Stimulated activated CD8-positive, alpha-beta memory T cell treated with anti-CD3 and anti-CD28 coated beads, Interleukin-12 subunit alpha, Interleukin-12 subunit beta, amount 100 ng/mL, for 24 hours (primary cell): ENCODE measurements around the gene EPB41L4B.

Source experiments
- DNase-seq: peaks from one replicate; pipeline ENCODE4 v3.0.0-alpha.2; 2020; ENCODE audit errors: extremely low read depth

EPB41L4B gene

GRCh38 chr9:109199676-109200075 is 121.2 kb downstream of the EPB41L4B start:
- DNase-seq: no peak

GRCh38 chr9:109198736-109199382 is 122.0 kb downstream of the EPB41L4B start:
- no peak for DNase-seq

GRCh38 chr9:109193974-109194556 is 126.8 kb downstream of the EPB41L4B start:
- DNase-seq: no peak

- no peak for DNase-seq
These were observed 128.0 kb downstream of the EPB41L4B start for GRCh38 chr9:109192732-109193361.

DNA sequence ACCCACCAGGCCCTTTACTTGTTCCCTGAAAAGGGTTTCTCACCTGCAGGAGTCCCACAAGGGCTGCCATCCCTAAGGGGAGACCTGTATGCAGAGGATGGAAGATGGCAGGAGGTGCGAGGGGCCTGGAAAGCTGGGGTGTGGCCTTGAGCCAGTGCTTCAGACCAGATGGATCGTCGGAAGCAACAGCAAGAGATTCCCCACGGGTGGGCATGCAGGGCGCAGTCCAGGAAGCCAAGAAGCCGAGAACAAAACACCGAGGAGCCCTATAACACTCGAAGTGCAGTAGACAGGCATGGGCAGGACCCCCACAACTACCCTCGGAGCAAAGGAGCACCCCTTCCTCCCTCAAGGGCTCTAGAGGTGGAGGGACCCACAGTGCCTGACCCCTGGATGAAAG is 129.1 kb downstream of the EPB41L4B start:
- DNase-seq: no peak

DNA sequence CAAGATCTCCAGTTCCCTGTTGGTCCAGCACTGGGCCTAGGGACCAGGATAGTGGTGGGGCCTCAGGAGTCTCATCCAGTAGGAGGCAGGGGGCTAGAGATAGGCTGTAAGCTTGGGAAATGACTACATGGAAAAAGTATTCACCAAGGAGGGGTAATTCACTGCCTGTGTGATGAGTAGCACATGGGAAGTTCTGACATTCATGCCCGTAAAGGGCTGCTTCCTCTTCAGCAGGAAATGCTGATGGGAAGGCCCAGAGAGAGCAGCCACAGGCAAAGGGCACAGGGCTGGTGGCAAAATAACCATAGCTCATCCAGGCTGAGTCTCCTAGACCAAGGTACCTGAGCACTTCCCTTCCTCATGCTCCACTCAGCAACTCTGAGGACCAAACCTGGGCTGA is 130.7 kb downstream of the EPB41L4B start:
- no peak for DNase-seq

DNA sequence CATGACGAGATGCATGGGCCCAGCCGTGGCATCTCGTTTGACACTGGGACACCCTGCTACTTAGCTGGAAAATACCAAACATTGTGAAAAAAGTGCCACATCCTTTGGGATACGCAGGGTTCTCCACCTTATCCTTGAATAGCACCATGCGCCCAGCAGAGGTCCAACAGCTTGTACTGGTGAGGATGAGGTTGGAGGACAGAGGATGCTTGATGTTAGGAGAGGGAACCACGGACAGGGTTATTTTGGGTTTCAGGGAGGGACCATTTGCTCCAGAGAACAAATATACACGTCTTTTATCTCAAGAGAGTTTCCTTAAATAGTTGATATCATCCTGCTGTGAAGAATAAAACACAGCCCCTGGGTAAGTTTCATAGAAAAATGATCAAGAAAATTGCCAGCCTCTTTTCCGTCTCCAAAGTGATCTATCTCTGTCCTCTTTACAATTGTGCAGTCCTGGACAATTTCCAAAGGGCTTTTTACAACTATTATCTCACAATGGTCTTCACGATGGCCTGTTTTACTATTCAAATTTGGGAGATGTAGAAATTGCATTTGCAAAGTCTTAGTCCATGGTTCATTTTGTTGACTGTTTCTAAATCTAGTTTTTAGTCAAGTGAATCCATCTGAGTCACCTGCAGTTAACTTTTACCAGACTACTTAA is 133.9 kb downstream of the EPB41L4B start:
- no peak for DNase-seq

DNA sequence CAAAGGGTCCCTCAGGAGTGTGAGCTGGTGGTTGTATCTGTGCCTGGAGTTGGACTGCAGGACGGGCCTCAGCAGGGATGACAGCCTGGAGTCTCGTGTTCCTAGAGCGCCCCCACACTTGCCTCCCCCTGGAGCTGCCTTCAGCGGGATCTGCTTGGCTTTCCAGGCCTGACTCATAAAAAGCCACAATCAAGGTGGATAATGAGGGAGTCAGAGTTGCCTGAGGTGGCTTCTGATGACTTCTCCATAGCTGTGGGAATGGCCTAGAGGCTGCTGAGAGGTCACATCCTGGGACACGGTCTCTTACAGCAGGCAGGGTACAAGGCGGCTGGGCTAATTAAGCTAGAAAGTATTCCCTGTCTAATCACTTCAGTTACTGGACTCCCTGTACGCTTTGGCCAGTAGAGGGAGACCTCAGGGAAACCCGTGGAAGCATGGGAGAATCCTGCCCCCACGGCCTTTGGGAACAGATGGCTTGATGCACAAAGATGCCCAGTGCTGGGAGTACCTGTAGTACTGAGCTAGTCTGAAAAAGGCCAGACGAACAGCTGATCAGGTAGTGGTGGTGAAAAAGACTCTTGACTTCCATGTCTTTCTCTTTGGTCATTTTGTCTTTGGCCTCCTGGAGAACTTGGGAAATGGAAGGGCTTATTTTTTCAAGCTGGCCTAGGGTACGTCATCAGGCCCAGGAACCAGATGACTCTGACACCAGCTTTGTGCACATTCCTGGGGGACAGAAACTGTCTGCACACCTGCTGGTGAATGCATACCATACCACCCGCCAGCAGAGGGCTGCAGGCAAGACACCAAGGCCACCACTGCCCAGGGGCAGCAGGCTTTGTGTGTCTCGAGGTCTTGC is 137.7 kb downstream of the EPB41L4B start:
- DNase-seq: no peak

GRCh38 chr9:109182550-109182939 is 138.3 kb downstream of the EPB41L4B start:
- no peak for DNase-seq

DNA sequence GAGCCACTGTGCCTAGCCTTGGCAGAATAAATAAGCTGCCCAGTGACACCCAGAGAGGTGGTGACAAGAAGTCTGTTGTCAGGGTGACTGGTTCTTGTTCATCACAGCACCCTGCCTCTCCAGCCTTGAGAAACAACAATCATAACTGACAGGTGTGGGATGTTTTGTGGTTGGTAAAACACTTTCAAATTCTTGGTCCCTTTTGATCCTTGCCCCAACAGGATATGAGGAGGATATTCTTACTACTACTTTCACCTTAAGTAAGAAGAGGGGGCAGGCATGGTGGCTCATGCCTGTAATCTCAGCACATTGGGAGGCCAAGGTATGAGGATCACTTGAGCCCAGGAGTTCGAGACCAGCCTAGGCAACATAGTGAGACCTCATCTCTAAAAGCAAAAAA is 139.6 kb downstream of the EPB41L4B start:
- no peak for DNase-seq

DNA sequence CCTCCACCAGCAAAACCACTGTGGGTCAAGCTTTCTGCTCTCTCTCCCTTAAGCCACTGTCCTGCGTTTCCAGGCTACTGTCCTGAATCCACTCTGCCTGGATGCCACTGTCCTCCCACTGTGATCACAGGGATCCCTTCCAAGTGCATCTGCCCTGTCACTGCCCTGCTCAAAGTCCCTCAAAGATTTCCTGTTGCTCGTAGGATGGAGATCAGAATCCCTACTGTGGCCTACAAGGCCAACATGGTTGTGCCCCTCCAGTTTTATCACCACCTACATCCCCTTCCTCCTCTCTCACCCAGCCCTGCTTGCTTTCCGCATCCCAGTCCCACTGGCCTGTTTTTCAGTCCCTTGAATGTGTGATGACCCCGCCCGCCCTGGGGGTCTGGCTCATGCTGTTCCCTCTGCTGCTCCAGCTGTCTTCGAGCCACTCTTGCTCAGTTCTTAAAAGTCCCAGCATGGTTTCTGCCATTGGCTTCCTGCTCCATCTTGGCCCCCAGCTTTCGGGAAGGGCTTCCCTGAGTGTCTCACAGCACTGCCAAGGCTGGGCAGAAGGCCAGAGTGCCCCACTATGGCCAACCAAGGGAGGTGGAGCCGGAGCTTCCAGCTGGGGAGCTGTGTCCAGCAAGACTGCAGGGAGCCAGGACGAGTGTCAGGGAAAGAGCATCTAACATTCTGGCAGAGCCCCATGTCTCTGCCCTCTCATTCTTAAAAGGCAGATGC is 140.9 kb downstream of the EPB41L4B start:
- no peak for DNase-seq

GRCh38 chr9:109176963-109177362 is 143.9 kb downstream of the EPB41L4B start:
- no peak for DNase-seq

DNA sequence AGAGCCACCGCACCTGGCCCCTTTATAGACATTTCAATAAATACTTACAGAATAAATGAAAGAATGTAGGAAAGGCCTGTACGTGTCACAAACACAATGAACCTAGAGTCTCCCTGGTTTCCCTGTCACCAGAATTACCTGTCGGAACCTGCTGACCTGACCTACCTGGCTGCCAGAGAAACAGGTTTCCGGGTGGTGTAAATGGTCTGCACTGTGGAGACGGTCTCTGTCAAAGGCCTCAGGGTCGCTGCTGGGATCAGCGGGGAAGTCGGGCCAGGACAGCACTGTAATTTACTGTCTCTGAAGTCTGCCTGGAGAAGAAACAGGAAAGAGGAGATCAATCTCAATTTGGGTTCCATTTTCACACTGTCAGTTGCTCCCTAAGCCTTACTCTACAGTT is 144.5 kb downstream of the EPB41L4B start:
- no peak for DNase-seq

- DNase-seq: no peak
These were observed 147.9 kb downstream of the EPB41L4B start for GRCh38 chr9:109172935-109173334.

DNA sequence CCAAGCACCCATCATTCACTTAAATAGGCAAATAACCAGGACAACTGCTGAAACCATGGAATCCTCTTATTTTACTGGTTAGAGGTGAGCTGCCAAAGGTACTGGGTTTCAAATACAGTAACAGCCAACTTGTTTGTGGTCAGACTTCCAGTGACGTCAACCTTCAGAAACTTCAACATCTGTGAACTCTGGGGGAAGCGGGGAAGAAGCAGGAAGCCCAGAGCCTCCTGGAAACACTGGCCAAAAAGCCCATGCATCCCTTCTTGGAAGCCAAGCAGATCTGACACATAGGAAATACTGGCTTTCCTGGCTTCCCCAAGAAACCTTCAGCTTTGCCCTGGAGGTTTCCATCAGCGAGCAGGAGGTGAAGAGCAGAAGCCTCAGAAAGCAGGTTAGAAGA is 148.9 kb downstream of the EPB41L4B start:
- no peak for DNase-seq

GRCh38 chr9:109168170-109168569 is 152.7 kb downstream of the EPB41L4B start:
- DNase-seq: no peak

GRCh38 chr9:109167716-109168115 is 153.1 kb downstream of the EPB41L4B start:
- DNase-seq: no peak

- DNase-seq: no peak
These were observed 153.9 kb downstream of the EPB41L4B start, which contains the start of gene FRRS1L for GRCh38 chr9:109166771-109167601. Gene FRRS1L, minus strand, starts transcription at chr9:109167249. Its CDS starts 111 bp downstream, at chr9:109167138.

DNA sequence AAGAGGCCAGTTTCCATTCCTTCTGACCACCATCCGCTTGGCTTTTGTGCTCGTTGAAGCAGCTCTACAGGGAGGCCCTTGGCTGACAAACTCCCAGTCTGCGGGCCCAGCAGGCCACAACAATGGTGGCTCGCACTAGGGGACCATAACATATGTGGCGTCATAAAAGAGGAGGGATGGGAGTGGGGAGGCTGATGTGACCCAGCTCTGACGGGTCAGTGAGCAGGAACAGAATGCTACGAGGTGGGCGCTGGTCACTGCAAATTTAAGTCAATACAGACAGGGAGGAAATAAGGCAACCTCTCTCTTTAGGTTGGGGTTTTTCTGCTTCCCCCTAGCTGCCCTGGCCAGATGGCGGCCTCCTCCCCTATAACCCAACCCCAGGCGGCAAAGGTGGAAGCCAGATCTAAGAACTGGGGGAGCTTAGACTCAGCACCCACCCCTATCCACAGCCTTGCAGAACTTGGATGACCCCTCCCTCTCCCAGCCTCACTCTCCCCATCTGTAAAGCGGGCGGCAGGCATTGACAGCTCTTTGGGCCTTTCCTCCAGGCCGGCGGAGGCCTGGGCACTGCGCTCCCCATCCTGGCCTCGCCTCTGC is 154.6 kb downstream of the EPB41L4B start:
- DNase-seq: no peak

GRCh38 chr9:109164042-109164441 is 156.8 kb downstream of the EPB41L4B start:
- no peak for DNase-seq
